Measurements from ENCODE around the gene CLDN19. TPM values are rescaled to one million over a fixed set of nuclear protein-coding genes. Genes with fewer than 3 reads are reported as not detected.

Gene CLDN19
- total and polyA plus RNA-seq, 2 donors, result 0.38 to 0.69 TPM

GRCh38 chr1:42740851-42741580, 980 bp upstream of the CLDN19 start:
- H3K36me3 ChIP-seq (ENCODE audit: insufficient read depth), result no peaks in the 10 kb centered on the region
- DNase-seq (ENCODE audit: extremely low spot score), result no peak
- 69% methylated on average over 19 of the region's 19 CpGs for WGBS
- H3K27ac ChIP-seq (ENCODE audit: low read depth), result no peak overlapping the region
- no peaks in the 10 kb centered on the region for H3K4me1 ChIP-seq (ENCODE audit: insufficient read depth)
- H3K4me3 ChIP-seq (ENCODE audit: low read depth, low read length), result no peak overlapping the region

- no peaks in the 10 kb centered on the region for H3K4me1 ChIP-seq (ENCODE audit: insufficient read depth)
- WGBS, result 82% methylated on average over 8 of the region's 8 CpGs
- no peak overlapping the region for H3K4me3 ChIP-seq (ENCODE audit: low read depth, low read length)
- H3K27ac ChIP-seq (ENCODE audit: low read depth), result no peak overlapping the region
- DNase-seq (ENCODE audit: extremely low spot score), result no peak
- H3K36me3 ChIP-seq (ENCODE audit: insufficient read depth), result no peaks in the 10 kb centered on the region
Observed at GRCh38 chr1:42738678-42739226, 1.3 kb downstream of the CLDN19 start.

GRCh38 chr1:42737986-42738677, 1.9 kb downstream of the CLDN19 start:
- Histone ChIP-seq H3K4me1 (ENCODE audit: insufficient read depth) (no peaks in the 10 kb centered on the region), H3K36me3 (ENCODE audit: insufficient read depth) (no peaks in the 10 kb centered on the region), H3K27ac (ENCODE audit: low read depth) (no peak overlapping the region), H3K4me3 (ENCODE audit: low read depth, low read length) (no peak overlapping the region)
- no peak for DNase-seq (ENCODE audit: extremely low spot score)
- 88% methylated on average over 21 of the region's 21 CpGs for WGBS

GRCh38 chr1:42737257-42737656, 2.8 kb downstream of the CLDN19 start:
- WGBS, result 58% methylated on average over 5 of the region's 5 CpGs
- H3K4me1 ChIP-seq (ENCODE audit: insufficient read depth), result no peaks in the 10 kb centered on the region
- no peak for DNase-seq (ENCODE audit: extremely low spot score)
- no peak overlapping the region for H3K27ac ChIP-seq (ENCODE audit: low read depth)
- no peaks in the 10 kb centered on the region for H3K36me3 ChIP-seq (ENCODE audit: insufficient read depth)
- no peak overlapping the region for H3K4me3 ChIP-seq (ENCODE audit: low read depth, low read length)

- WGBS, result 81% methylated on average over 8 of the region's 8 CpGs
- Histone ChIP-seq H3K27ac (ENCODE audit: low read depth) (no peak overlapping the region), H3K36me3 (ENCODE audit: insufficient read depth) (no peaks in the 10 kb centered on the region), H3K4me3 (ENCODE audit: low read depth, low read length) (no peak overlapping the region), H3K4me1 (ENCODE audit: insufficient read depth) (no peaks in the 10 kb centered on the region)
- no peak for DNase-seq (ENCODE audit: extremely low spot score)
Observed at GRCh38 chr1:42736571-42737200, 3.4 kb downstream of the CLDN19 start.

GRCh38 chr1:42736152-42736551, 3.9 kb downstream of the CLDN19 start:
- H3K27ac ChIP-seq (ENCODE audit: low read depth), result no peak overlapping the region
- WGBS, result 59% methylated on average over 4 of the region's 4 CpGs
- no peaks in the 10 kb centered on the region for H3K36me3 ChIP-seq (ENCODE audit: insufficient read depth)
- no peak for DNase-seq (ENCODE audit: extremely low spot score)
- H3K4me1 ChIP-seq (ENCODE audit: insufficient read depth), result no peaks in the 10 kb centered on the region
- no peak overlapping the region for H3K4me3 ChIP-seq (ENCODE audit: low read depth, low read length)

GRCh38 chr1:42735477-42736105, 4.4 kb downstream of the CLDN19 start:
- 88% methylated on average over 14 of the region's 14 CpGs for WGBS
- DNase-seq (ENCODE audit: extremely low spot score), result peak; percentile 32
- Histone ChIP-seq H3K27ac (ENCODE audit: low read depth) (no peak overlapping the region), H3K36me3 (ENCODE audit: insufficient read depth) (no peaks in the 10 kb centered on the region), H3K4me1 (ENCODE audit: insufficient read depth) (no peaks in the 10 kb centered on the region), H3K4me3 (ENCODE audit: low read depth, low read length) (no peak overlapping the region)

- Histone ChIP-seq H3K27ac (ENCODE audit: low read depth) (no peak overlapping the region), H3K4me1 (ENCODE audit: insufficient read depth) (no peaks in the 10 kb centered on the region), H3K4me3 (ENCODE audit: low read depth, low read length) (no peak overlapping the region), H3K36me3 (ENCODE audit: insufficient read depth) (no peaks in the 10 kb centered on the region)
- 88% methylated on average over 11 of the region's 11 CpGs for WGBS
- no peak for DNase-seq (ENCODE audit: extremely low spot score)
Observed at GRCh38 chr1:42735056-42735455, 5.0 kb downstream of the CLDN19 start.

GRCh38 chr1:42734201-42735035, 5.6 kb downstream of the CLDN19 start:
- WGBS, result 89% methylated on average over 7 of the region's 7 CpGs
- Histone ChIP-seq H3K4me1 (ENCODE audit: insufficient read depth) (no peaks in the 10 kb centered on the region), H3K36me3 (ENCODE audit: insufficient read depth) (no peaks in the 10 kb centered on the region), H3K27ac (ENCODE audit: low read depth) (no peak overlapping the region), H3K4me3 (ENCODE audit: low read depth, low read length) (no peak overlapping the region)
- no peak for DNase-seq (ENCODE audit: extremely low spot score)

GRCh38 chr1:42733415-42734200, 6.4 kb downstream of the CLDN19 start:
- no peak overlapping the region for H3K4me3 ChIP-seq (ENCODE audit: low read depth, low read length)
- 92% methylated on average over 12 of the region's 12 CpGs for WGBS
- H3K27ac ChIP-seq (ENCODE audit: low read depth), result no peak overlapping the region
- H3K4me1 ChIP-seq (ENCODE audit: insufficient read depth), result no peaks in the 10 kb centered on the region
- no peaks in the 10 kb centered on the region for H3K36me3 ChIP-seq (ENCODE audit: insufficient read depth)
- no peak for DNase-seq (ENCODE audit: extremely low spot score)

- H3K4me3 ChIP-seq (ENCODE audit: low read depth, low read length), result no peak overlapping the region
- no peaks in the 10 kb centered on the region for H3K4me1 ChIP-seq (ENCODE audit: insufficient read depth)
- WGBS, result 80% methylated on average over 10 of the region's 10 CpGs
- no peak for DNase-seq (ENCODE audit: extremely low spot score)
- no peak overlapping the region for H3K27ac ChIP-seq (ENCODE audit: low read depth)
- no peaks in the 10 kb centered on the region for H3K36me3 ChIP-seq (ENCODE audit: insufficient read depth)
Observed at GRCh38 chr1:42732126-42732680, 7.8 kb downstream of the CLDN19 start.

- WGBS, result 70% methylated on average over 3 of the region's 3 CpGs
- DNase-seq (ENCODE audit: extremely low spot score), result no peak
- Histone ChIP-seq H3K27ac (ENCODE audit: low read depth) (no peak overlapping the region), H3K4me3 (ENCODE audit: low read depth, low read length) (no peak overlapping the region), H3K4me1 (ENCODE audit: insufficient read depth) (no peaks in the 10 kb centered on the region), H3K36me3 (ENCODE audit: insufficient read depth) (no peaks in the 10 kb centered on the region)
Observed at GRCh38 chr1:42731585-42731984, 8.5 kb downstream of the CLDN19 start.
